ENCODE data around the gene LRP10.

Gene LRP10

DNA sequence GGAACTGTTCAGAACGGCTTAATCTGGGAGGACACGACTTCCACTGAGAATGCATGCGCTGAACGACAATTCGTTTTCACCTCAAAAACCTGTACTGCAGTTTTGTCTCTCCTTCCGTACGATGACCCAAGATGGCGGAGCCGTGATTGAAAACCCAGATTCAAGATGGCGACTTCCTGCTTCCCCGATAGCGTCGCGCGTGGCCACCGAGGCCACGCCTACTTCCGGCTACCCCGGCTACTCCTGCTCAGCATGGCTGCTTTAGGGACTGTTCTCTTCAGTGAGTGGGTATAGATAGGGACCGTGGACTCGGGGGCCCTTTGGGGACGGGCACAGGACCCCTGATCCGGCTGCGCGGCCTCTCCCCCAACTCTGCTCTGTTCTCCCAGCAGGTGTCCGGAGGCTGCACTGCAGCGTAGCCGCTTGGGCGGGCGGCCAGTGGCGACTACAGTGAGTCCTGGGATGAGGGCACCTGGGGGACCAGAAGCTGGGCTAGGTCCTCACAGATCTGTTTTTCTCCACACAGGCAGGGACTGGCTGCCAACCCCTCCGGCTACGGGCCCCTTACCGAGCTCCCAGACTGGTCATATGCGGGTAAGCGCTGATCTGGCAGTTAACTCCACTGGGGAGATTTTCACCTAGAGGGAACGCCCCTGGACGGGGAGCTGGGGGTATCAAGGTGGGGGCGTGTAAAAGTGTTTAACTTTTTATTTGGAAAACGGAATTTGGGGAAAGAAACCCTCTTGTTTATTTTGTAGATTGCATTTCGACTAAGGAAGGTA is 41.7 kb upstream of the LRP10 start, which contains the start of gene MRPL52:
MRPL52 (plus strand) TSS at position 227 of the 782 bp plus-strand sequence; CDS start at position 253, 26 bp downstream.
- peak within 1 kb of the TSS; percentile 94 for H3K4me3 Mint-ChIP-seq
- H3K27me3 Mint-ChIP-seq (ENCODE audit: low read depth, poor library complexity), result no peaks in the 10 kb centered on the region
- peaks cover 29% of the 10 kb centered on the region for H3K36me3 Mint-ChIP-seq (ENCODE audit: low read depth)
- H3K4me1 Mint-ChIP-seq, result peaks cover 36% of the 10 kb centered on the region
- H3K27ac Mint-ChIP-seq, result peak within 1 kb of the TSS; percentile 89
- peak; percentile 81 for DNase-seq
- TF ChIP-seq, protein P1, sequence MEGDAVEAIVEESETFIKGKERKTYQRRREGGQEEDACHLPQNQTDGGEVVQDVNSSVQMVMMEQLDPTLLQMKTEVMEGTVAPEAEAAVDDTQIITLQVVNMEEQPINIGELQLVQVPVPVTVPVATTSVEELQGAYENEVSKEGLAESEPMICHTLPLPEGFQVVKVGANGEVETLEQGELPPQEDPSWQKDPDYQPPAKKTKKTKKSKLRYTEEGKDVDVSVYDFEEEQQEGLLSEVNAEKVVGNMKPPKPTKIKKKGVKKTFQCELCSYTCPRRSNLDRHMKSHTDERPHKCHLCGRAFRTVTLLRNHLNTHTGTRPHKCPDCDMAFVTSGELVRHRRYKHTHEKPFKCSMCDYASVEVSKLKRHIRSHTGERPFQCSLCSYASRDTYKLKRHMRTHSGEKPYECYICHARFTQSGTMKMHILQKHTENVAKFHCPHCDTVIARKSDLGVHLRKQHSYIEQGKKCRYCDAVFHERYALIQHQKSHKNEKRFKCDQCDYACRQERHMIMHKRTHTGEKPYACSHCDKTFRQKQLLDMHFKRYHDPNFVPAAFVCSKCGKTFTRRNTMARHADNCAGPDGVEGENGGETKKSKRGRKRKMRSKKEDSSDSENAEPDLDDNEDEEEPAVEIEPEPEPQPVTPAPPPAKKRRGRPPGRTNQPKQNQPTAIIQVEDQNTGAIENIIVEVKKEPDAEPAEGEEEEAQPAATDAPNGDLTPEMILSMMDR (IDR thresholded peaks at IDR 0.05), result no peak
- H3K9me3 Mint-ChIP-seq, result no peaks in the 10 kb centered on the region

DNA sequence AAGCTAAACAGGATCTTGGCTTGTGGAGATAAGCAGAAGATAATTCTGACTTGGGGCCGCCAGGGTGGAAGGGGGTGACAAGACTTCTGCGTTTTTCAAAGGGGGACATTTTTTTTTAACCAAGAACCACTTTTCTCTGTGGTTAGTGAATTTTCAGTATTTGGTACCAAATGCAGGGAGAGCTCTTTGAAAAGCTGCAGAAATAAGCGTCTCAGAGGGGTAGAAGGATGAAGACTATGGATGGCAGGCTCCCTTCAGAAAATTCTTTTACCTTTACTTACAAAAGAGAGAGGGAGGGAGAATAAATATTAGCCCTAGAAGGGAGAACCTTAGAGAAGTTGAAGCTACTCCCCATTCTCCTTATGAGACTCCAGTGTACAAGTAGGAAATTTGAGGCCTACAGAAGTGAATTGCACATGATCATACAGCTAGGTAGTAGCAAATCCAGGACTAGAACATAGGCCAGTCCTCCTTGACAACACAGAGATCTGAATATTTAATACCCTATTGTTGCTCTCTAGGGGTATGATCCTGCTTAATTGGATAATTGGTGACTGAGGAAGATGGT is 41.0 kb upstream of the LRP10 start:
- Mint-ChIP-seq H3K4me1 (peaks cover 35% of the 10 kb centered on the region), H3K36me3 (ENCODE audit: low read depth) (peaks cover 34% of the 10 kb centered on the region), H3K27ac (no peak overlapping the region), H3K4me3 (peak overlapping the region; percentile 94), H3K27me3 (ENCODE audit: low read depth, poor library complexity) (no peaks in the 10 kb centered on the region), H3K9me3 (no peaks in the 10 kb centered on the region)
- TF ChIP-seq, protein P1 (IDR thresholded peaks at IDR 0.05), result no peak
- DNase-seq, result no peak

DNA sequence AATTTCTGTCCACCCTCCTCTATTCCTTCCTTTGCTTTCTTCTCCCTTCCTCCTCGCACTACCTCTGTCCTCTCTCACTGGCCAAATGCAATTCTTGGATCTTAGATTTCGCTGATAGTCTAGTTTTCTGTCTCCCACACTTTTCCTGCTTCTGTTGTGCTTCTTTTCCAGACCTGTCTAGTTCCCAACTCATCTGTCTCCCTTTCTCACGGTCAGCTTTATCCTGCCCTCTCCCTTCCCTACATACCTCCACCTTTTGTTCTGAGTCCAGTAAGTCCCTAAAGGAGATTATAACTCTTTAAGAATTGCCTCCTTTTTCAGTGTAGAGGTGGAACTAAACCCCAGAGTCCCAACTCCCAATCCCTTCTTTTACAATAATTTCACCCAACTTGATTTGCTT is 36.0 kb upstream of the LRP10 start:
- Mint-ChIP-seq H3K27me3 (ENCODE audit: low read depth, poor library complexity) (peaks cover 4% of the 10 kb centered on the region), H3K9me3 (no peaks in the 10 kb centered on the region), H3K4me1 (peaks cover 46% of the 10 kb centered on the region), H3K27ac (peak overlapping the region; percentile 92), H3K36me3 (ENCODE audit: low read depth) (peaks cover 38% of the 10 kb centered on the region), H3K4me3 (peak overlapping the region; percentile 99)
- no peak for DNase-seq
- TF ChIP-seq, protein P1 (IDR thresholded peaks at IDR 0.05), result no peak

DNA sequence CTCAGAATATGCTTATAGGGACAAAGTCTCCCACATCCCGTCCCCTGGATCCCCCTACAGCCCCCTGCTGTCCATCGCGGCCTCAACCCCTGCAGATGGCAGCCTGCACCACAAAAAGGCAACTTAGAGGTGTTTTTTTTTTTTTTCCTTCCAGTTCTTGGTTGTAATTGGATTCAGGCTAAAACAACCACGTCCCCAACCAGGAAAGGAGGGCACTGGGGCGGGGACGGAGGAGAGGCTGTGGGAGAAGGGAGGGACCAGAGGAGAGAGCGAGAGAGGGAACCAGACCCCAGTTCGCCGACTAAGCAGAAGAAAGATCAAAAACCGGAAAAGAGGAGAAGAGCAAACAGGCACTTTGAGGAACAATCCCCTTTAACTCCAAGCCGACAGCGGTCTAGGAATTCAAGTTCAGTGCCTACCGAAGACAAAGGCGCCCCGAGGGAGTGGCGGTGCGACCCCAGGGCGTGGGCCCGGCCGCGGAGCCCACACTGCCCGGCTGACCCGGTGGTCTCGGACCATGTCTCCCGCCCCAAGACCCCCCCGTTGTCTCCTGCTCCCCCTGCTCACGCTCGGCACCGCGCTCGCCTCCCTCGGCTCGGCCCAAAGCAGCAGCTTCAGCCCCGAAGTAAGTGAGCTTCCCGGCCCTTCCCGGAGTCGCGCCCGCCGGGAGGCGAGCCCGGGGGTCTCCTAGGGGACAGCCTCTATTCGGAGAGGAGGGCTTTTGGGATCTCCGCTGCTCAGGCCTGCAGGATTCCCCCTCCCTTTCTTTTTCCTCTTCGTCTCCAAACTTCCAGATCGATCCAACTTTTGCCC is 35.0 kb upstream of the LRP10 start, which contains the start of gene MMP14:
MMP14 (plus strand) TSS at position 285 of the 813 bp plus-strand sequence; CDS start at position 518, 233 bp downstream.
- Mint-ChIP-seq H3K36me3 (ENCODE audit: low read depth) (peaks cover 40% of the 10 kb centered on the region), H3K4me3 (peak within 1 kb of the TSS; percentile 99), H3K27me3 (ENCODE audit: low read depth, poor library complexity) (peaks cover 4% of the 10 kb centered on the region), H3K27ac (peak within 1 kb of the TSS; percentile 98), H3K4me1 (peaks cover 38% of the 10 kb centered on the region), H3K9me3 (no peaks in the 10 kb centered on the region)
- peak; percentile 57 for DNase-seq
- TF ChIP-seq, protein P1 (IDR thresholded peaks at IDR 0.05), result peak; percentile 27

DNA sequence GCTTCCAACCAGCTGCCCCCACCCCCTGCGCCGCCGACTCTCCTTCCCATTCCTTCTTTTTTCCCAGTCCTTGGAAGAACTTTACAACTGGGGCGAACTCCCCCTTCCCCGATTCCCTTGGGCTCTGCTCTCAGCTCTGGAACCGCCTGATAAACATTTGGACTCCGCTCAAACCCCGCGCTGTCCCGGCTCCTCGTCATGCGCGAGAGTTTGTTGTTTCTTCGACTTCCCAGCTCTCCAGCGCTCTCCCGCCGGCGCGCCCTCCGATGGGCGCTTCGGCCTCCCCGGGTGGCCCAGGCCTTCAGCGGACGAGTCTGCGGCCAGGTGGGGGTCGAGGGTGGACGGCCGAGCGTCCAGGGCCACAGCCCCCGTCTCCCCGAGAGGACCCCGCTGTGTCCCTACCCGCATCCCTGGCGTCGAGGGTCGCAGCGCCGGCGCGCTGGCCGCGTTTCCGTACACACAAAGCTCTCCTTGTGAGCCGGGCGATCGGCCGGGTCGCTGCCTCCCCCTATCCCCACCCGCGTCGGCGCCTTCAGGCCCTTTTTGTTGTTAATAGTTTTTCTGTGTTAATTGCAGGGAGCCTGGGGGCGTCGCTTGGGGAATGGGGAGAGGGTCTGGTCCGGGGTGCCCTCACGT is 34.3 kb upstream of the LRP10 start:
- DNase-seq, result peak; percentile 61
- peaks cover 37% of the 10 kb centered on the region for H3K4me1 Mint-ChIP-seq
- TF ChIP-seq, protein P1 (IDR thresholded peaks at IDR 0.05), result no peak
- no peaks in the 10 kb centered on the region for H3K9me3 Mint-ChIP-seq
- peaks cover 40% of the 10 kb centered on the region for H3K36me3 Mint-ChIP-seq (ENCODE audit: low read depth)
- H3K4me3 Mint-ChIP-seq, result peak overlapping the region; percentile 99
- peaks cover 4% of the 10 kb centered on the region for H3K27me3 Mint-ChIP-seq (ENCODE audit: low read depth, poor library complexity)
- peak overlapping the region; percentile 98 for H3K27ac Mint-ChIP-seq
